GM19467 (cell line): ENCODE results near the gene MKNK2.
A peak's percentile ranks its signal among the peaks of the same experiment; 100 is the strongest.

Source experiments
- ATAC-seq: cut with Tn5 transposase; IDR thresholded peaks from one replicate; pipeline ENCODE4 v1.9.1; 2021; ENCODE audit warnings: mild to moderate bottlenecking, moderate library complexity; ENCODE audit not compliant: unreplicated experiment

Gene MKNK2

GRCh38 chr19:2080336-2080988 lies 29.4 kb upstream of the MKNK2 start:
- ATAC-seq = no peak

GRCh38 chr19:2079865-2080301 lies 28.8 kb upstream of the MKNK2 start:
- no peak for ATAC-seq

GRCh38 chr19:2079076-2079864 lies 28.2 kb upstream of the MKNK2 start:
- ATAC-seq = no peak

- no peak for ATAC-seq
These were observed 27.0 kb upstream of the MKNK2 start for GRCh38 chr19:2077833-2078619.

- ATAC-seq = no peak
These were observed 26.4 kb upstream of the MKNK2 start for GRCh38 chr19:2077398-2077797.

GRCh38 chr19:2076526-2076944 lies 25.5 kb upstream of the MKNK2 start:
- no peak for ATAC-seq

GRCh38 chr19:2072757-2073551 lies 21.9 kb upstream of the MKNK2 start:
- no peak for ATAC-seq

GRCh38 chr19:2070986-2071673 lies 20.1 kb upstream of the MKNK2 start:
- no peak for ATAC-seq

- ATAC-seq = no peak
These were observed 19.4 kb upstream of the MKNK2 start for GRCh38 chr19:2070436-2070827.

GRCh38 chr19:2064788-2065524 lies 13.9 kb upstream of the MKNK2 start:
- no peak for ATAC-seq

GRCh38 chr19:2064395-2064787 lies 13.3 kb upstream of the MKNK2 start:
- ATAC-seq = no peak

- ATAC-seq = no peak
These were observed 12.8 kb upstream of the MKNK2 start for GRCh38 chr19:2063824-2064223.

- ATAC-seq = no peak
These were observed 11.7 kb upstream of the MKNK2 start for GRCh38 chr19:2062770-2063169.

- ATAC-seq = no peak
These were observed 11.3 kb upstream of the MKNK2 start for GRCh38 chr19:2062389-2062729.

GRCh38 chr19:2061495-2062388 lies 10.7 kb upstream of the MKNK2 start:
- peak; percentile 69 for ATAC-seq

GRCh38 chr19:2060884-2061494 lies 9.9 kb upstream of the MKNK2 start:
- peak; percentile 19 for ATAC-seq

GRCh38 chr19:2059422-2060201 lies 8.6 kb upstream of the MKNK2 start:
- ATAC-seq = no peak
